Eye (tissue), 1 donor: ENCODE measurements around the gene MMP27.

Source experiments
- DNase-seq: peaks from one replicate; pipeline ENCODE4 v3.0.0-alpha.2; 2015

MMP27 gene

GRCh38 chr11:102695201-102695600 lies 10.4 kb downstream of the MMP27 start:
- no peak for DNase-seq

GRCh38 chr11:102685754-102686153 lies 19.8 kb downstream of the MMP27 start:
- DNase-seq = no peak

- peak; percentile 31 for DNase-seq
These were observed 20.2 kb downstream of the MMP27 start for GRCh38 chr11:102685338-102685737.

GRCh38 chr11:102683277-102683676 lies 22.3 kb downstream of the MMP27 start:
- no peak for DNase-seq

GRCh38 chr11:102680945-102681344 lies 24.6 kb downstream of the MMP27 start:
- DNase-seq = no peak

- no peak for DNase-seq
These were observed 27.5 kb downstream of the MMP27 start for GRCh38 chr11:102678022-102678421.

- DNase-seq = no peak
These were observed 29.5 kb downstream of the MMP27 start for GRCh38 chr11:102676084-102676483.

GRCh38 chr11:102669664-102670063 lies 35.9 kb downstream of the MMP27 start:
- DNase-seq = no peak

- peak; percentile 61 for DNase-seq
These were observed 39.1 kb downstream of the MMP27 start for GRCh38 chr11:102666331-102666957.

GRCh38 chr11:102664001-102664752 lies 41.4 kb downstream of the MMP27 start:
- no peak for DNase-seq

- no peak for DNase-seq
These were observed 43.0 kb downstream of the MMP27 start for GRCh38 chr11:102662607-102663006.

- no peak for DNase-seq
These were observed 44.5 kb downstream of the MMP27 start for GRCh38 chr11:102661040-102661439.

GRCh38 chr11:102656528-102656927 lies 49.0 kb downstream of the MMP27 start:
- DNase-seq = no peak

- no peak for DNase-seq
These were observed 50.0 kb downstream of the MMP27 start for GRCh38 chr11:102655547-102655946.

GRCh38 chr11:102654761-102655160 lies 50.8 kb downstream of the MMP27 start:
- no peak for DNase-seq

GRCh38 chr11:102653744-102654291 lies 51.8 kb downstream of the MMP27 start:
- peak; percentile 26 for DNase-seq

- no peak for DNase-seq
These were observed 58.1 kb downstream of the MMP27 start for GRCh38 chr11:102647430-102647829.

- DNase-seq = no peak
These were observed 61.6 kb downstream of the MMP27 start for GRCh38 chr11:102643941-102644340.
